GM18502 (cell line): ENCODE measurements around the gene EFHC1.

Source experiments
- ATAC-seq: cut with Tn5 transposase; IDR thresholded peaks from one replicate; pipeline ENCODE4 v1.9.1; 2021; ENCODE audit warnings: mild to moderate bottlenecking; ENCODE audit not compliant: unreplicated experiment, poor library complexity

EFHC1 gene

DNA sequence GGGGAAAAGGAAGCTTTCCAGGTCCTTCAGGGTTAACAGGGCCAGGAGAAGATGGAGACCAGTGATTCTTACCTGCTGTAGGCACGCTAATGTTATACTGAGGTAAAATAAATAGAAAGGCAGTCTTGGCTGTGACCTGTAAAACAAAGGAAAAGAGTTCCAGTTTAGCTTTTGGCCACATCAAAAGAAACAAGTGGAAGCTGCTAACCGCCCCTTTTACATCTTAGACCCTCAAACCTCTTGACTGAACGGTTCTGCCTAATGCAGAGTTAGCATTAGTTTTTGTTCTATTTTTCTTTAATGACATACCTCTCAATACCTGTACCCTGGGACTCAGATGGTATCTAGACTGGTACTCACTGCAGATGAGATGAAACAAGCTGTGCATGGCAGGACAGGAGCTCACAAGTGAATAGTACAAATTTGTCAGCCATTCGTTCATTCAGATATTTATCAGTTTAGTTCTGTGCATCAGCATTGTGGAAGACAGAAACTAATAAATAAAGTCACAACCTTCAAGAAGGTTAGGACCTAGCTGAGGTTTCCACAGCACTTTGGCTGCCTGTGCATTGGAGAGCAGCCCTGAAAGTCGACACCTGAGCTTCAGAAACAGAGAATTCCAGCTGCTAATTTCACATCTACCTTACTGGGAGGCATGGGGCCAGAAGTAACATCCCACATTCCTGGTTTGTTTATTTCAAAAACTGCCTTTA lies 115.7 kb downstream of the EFHC1 start:
- ATAC-seq, result no peak

DNA sequence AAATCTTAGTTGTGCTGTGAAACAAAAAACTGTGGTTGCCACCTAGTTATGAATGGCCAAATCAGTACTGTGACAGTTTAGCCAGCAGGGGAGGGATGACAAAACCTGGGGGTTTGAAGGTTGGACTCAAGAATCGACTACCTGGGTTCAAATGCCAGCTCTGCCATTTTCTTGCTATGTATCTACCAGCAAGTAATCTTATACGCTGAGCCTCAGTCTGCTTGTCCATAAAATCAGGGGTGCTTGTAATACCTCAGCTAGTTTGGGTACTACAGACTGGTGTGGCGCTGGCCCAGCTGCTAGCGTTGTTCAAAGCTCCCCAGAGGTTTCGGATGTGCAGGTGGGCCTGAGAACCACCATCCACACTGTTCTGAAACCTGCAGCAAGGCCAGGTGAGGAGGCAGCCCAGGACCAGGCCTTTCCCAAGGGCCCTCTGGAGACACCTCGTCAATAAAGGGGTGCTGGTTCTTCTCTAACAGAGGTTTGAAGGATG lies 116.3 kb downstream of the EFHC1 start:
- ATAC-seq, result peak; percentile 42

DNA sequence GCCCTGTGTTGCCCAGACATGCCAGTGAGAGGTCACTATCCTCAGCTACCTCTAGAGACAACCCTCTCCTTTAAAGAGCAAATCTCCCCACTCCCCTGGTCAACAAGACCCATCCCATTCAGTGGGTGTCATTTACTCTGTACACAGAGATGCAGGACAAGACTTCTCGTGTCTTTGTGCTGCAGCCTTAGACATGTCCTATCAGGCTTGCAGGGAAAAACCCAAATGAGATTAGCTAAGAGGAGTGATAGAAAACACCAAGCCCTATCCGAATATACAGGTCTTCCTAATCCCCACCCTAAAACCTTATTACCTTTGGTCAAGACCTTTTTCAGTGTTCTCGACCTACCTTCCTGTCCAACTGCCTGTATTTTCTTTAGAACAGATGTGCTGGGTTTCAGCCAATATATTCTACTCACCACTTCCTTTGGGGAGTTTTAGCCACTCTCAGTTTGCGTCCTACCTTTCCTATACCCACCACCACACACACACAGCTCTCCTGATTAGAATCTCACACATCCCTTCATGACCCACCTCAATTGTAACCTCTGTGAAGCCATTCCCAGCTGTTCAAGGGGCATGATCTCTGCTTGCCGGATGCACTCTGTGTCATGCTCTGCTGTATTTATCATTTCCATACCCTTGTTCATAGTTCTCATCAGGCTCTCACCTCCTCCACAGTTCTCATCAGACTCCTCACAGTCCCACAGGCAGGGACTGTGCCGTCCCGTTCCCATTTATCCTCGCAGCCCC lies 117.0 kb downstream of the EFHC1 start:
- peak; percentile 75 for ATAC-seq

DNA sequence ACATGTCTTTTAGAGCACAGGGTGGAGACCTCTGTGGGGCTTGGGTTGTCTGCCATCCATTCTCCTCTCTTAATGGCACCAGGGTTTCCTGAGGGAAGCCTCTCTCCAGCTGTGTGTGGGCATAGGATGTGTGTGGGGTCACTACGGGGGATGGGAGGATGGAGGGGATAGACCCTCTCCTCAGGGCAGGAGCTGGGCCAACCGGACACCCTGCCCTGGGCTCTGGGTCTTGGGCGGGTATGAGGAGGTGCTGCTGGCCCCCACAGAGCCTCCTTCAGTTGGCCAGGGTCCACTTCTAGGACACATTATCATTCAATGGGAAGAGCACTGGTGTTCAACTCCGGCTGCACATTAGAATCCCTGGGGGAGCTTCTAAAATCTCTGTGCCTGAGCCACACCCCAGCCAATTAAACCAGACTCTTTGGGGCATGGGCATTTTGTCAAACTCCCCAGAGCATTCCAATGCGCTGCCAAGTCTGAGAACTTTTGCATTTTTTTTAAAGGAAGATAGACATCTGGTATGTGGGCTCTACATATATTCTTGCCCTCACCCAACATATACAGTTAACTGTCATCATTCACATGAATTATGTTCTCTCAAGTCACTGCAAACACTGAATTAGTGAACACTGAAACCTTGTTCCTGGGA lies 118.2 kb downstream of the EFHC1 start:
- no peak for ATAC-seq

DNA sequence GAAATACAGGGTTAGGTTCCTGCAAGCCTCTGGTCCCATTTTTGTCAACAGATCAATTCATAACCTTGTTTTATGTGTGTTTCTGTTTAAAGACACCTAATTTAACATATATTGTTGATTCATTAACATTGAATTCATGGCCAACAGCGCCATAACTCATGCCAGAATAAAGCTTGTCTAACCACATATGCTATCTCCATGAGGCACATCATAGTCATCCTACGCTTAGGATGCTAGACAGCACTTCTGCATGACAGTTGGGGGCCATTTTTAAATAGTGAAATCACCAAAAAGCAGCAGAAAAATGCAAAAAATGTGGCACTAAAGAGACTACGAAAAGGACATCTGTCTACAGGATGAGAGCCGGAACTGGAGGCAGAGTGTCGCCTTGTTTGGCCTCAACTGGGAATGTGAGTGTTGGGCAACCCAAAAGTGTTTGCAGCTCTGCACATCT lies 118.8 kb downstream of the EFHC1 start:
- no peak for ATAC-seq

DNA sequence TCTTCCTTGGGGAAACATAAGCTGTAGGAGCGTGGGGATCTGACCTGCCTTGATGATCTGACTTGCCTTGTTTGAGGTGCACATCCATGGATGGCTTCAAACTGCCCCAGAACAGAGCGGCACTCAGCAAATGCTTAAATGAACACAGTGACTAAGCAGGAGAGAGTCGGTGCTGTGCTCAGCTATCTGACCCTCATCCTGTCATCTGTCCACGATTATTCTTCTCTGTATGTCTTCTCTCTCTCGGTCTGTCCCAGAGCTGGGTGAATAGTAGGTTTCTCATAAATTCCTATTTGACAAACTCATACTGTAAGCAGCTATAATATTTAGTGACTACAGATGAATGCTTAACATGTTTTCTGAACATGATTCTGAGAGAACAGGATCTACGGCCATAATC lies 119.5 kb downstream of the EFHC1 start:
- no peak for ATAC-seq

DNA sequence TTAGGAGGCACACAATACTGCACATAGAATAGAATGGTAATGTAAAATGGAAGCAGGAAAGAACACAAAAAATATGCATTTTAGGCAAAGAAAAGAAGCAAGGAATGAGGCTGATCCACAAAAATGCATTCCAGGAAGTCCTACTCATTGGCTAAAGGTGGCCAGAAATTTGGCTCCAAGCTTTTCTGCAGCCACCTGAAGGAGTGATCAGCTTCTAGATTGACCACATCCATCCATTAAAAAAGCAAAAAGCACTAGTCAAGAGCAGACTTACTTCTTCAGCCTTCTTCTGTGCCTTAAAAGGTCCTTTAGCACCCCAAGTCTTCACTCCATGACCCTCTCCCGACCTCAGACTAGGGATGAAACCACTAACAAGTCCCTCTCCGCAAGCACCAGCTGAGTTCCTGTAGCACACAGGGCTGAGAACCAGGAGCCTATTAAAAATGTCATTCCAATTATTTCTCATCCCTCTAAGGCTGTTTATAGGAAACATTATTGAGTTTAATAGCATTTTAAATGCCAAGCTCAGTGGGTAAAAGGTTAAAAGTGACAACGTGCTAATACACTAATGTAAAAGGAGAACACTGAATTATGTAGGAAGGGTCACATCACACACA lies 120.3 kb downstream of the EFHC1 start:
- ATAC-seq, result no peak

DNA sequence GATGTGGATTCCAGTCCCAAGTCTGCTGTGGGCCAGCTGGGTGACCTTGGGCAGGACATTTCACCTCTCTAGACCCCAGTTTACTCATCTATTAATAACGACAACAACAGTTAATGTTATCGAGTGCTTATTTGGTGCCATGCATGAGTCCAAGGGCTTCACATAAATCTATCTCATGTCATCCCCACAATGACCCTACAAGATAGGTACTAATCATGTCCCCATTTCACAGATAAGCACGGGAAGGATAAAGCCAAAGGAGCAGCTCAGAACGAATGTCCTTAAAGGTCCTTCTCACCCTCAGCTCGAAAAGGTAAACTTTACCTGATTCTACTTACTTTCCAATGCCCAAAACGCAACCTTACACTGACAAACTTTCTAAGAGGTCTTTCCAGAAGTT lies 121.0 kb downstream of the EFHC1 start:
- ATAC-seq, result no peak

DNA sequence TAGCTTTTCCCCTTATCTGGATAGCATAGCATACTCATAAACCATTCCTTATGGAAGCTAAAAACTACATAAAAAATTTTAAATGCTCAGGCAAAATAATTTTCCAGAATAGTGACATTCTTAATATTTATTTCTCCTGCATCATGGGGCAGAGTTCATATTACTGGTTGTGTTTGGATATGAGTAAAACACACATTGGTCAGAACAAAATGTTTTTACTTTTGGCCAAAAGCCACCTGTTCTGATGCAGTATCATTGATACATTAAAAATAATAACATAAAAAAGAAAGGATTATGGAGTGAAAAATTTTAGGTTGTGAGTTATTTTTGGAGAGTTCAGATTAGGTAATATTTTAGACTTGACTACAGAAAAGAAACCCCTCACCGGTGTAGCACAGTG lies 123.1 kb downstream of the EFHC1 start:
- ATAC-seq, result no peak

DNA sequence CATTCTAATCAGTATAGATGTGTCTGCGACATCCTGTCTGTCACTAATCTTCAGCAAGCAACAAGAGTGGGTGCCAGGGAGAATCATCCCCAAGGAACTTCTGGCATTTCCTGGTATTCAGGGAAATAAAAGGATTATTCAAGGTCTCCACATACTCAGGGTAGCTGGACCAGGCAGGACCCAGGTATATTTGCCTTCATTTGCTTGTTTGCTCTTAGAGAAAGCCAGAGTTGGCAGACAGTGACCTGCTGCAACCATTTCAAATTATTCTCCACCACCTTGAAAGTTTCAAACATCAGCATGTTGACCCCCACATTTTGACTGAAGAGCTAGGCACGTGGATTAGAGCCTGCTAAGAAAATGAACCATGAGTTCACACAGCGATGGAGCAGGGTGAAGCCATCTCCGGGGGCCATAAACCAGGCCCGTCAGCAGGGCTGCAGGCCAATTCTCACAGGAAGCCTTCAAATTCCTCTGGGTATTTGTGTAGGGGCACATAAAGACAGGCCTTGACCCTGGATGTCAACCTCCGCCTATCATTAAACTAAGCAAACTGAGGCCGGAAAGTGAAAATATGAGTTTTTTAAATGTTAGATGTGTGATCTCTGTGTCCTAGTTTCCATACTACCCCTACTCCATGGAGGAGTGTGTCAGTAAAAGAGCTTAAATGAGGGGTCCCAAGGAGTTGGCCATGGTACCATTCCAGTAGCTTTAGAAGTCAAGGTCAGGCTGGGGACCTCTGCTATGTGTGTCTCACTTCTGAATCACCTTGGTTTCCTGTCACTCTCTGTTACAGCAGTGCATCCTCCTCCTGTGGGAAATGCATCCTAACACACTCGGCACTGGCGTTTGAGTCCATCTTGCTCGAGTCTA lies 123.8 kb downstream of the EFHC1 start:
- ATAC-seq, result no peak

DNA sequence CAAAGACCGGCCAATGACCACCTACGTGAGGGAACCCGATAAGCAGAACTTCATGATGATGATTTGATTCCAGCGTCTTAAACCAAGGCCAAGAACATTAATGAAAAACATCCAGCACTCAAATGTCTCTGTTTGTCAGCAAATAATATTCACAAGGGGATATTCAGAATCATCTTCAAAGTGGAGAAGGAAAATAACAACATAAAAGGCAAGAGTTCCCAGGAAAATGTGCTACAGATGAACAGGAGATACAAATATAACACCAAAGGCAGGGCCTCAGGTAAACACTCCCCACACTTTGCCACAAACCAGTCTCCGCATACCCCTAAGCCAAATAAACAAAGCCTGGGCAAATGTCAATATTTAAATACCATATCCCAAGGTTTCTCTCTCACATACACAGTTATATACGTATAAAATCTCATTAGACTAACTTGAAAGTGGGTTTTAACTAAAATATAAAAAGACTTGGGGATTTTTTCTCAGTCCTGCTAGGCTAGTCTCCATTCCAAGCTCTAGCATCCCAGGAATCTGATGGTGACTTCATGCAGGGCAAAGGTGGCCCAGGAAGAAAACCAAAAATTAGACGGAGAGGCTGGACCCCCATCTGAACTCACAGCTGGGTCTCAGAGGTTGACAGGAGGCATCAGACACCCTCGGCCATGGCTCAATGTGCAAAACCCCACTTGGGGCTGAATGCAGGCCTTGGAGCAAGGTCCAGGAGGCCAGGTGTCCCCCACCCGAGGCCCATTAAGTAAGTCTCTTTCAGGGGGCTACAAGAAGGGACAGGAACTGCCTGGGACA lies 124.7 kb downstream of the EFHC1 start:
- ATAC-seq, result no peak

DNA sequence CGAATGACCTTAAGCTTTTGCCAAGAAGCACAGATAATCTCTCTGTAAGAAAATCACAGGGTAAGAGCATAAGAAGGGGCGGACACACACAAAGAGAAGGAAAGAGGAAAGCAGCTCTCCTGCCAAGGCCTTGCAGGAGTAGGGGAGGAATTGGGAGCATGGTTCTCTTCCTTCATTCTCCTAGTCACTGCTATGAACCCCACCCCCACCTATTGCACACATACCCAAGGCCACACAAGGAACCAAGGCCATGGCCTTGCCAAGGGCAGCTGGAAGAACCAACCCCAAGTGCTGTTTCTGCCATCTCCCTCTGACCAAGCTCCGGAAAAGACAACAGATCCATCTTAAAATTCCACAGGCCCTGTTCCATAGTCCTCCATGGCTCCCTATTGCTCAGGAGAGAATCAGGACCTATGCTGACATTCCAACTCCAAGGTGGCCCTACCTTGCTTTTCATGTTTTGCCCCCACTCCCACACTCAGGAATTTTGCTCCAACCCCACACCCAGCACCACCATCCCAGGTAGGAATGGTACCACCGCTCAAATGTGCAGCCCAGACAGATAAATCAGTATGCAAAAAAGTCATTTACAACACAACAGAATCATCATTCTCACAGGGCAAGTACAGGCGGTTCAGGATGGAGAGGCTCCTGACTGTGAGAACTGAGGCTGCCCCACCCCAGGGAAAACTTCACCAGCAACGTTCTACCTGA lies 125.4 kb downstream of the EFHC1 start:
- ATAC-seq, result no peak

DNA sequence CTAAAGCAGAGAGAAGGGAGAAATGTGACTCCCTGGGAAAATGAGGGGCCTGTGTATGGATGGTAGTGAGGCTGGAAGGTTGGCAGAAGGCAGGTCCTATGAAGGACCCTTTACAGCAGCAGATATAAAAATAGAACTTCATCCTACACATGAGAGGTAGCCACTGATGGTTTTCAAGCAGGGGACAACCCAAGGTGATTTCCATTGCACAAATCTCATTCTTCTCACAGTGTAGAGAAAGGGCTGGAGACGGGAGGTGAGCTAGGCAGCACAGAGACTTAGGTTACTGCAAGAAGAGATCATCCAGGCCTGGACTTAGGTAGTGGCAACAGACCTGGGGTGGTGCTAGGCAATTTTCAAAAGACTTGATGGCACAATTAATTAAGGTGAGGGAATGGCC lies 126.0 kb downstream of the EFHC1 start:
- peak; percentile 70 for ATAC-seq

DNA sequence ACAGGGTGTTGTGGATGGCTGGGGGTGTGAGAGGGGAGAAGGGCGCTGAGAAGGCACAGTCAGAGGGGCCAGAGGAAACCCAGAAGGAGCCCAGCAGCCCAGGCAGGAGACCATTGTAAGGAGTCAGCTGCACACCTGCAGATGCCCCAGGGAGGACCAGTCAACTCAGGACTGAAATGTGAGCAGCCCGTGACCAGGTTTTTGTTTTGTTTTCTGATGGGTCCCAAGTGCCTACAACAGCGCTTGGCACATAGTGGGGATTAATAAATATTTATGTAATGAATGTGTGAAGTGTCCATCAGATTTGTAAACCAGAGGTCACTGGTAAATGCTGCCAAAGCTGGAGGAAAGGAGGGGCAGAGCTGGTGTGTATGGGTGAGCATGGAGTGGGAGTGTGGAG lies 126.5 kb downstream of the EFHC1 start:
- peak; percentile 83 for ATAC-seq

DNA sequence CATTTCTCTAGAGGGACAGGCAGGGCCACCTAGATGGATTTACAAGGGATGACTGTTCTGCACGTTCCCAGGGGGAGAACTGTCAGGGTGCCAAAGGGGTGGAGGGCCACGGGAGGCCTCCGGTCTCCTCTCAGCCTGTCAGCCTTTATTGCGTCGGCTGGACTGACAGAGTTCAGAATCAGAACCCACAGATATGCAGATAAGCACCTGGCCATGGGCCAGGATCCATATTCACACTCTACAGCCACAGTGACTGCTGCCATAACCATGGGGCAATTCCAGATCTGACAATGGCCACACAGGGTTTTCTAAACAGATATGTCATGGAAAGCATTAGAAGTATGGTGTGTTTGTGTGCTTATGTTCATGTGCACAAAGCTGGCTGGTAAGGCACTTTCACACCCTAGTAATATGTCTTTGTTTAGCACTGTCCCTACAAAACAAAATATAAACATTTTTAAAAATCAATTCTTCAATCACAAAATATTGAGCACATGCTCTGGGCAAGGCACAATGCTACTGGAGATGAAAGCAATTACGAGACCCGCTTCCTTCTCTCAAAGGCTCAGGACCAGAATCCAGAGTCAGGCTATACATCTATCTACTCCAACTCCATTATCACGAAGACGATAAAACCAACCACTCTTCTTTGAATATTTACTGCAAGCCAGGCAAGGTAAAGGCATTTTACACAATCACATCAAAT lies 127.7 kb downstream of the EFHC1 start:
- no peak for ATAC-seq

DNA sequence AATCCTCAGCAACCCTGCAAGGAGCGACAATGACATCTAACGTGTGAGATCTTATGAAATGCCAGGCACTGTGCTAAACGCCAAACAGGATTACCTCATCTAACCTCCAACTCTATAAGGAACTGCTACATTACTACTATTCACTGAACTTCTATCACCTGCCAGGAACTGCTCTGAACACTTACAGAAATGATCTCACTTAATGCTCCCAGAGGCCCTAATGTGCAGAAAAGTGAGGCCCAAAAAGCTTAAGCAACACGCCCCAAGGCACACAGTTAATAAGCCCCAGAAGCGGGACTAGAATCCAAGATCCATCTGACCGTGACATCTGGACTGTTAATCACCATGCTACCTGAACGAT lies 128.2 kb downstream of the EFHC1 start:
- no peak for ATAC-seq

DNA sequence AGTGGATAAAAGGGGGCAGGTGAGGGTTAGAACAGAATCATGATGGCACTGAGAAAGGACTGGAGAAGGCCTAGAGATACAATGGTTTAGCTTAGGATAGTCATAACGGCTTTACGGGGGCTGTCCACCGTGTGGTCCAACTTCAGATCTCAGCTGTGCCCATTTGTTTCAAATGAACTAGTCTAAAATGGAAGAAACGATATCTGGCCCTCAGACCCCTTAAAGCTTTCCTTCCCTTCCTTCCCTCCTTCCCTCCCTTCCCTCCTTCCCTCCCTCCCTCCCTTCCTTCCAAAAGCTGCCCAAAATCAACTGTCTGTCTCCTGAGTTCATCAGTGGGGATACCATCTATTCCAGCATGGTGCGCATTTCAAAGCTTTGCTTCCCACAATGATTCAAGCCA lies 128.9 kb downstream of the EFHC1 start:
- ATAC-seq, result no peak

DNA sequence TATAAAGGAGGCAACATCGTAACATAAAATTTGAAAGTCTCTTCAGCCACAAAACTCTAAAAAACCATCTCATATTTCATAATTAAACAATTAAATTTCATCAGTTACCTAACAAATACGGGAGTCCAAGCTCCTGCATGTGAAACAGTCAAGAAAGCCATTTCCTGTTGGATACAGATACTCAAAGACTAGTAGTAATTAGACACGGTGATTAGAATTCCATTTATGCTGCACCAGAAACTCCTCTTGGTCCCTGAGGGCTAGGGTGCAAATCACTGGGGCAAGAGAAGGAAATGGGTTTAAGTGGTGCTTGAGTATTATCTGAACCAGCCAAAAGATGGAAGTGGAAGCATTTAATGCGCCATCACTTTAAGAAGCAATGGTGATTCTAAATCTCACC lies 129.3 kb downstream of the EFHC1 start:
- no peak for ATAC-seq
